Esophagus squamous epithelium (tissue), 5 donors: ENCODE data around the gene PLA2R1. TPM values are rescaled to one million over a fixed set of nuclear protein-coding genes. Genes with fewer than 3 reads are reported as not detected.

Experiments
- DNase-seq: peaks from one replicate; lab custom pipeline; 2025; lab: John Stamatoyannopoulos, UW
- H3K27ac ChIP-seq, 4 donors: fragments of 200-600 bp; sonication (generic); one replicate each; pipeline ENCODE4 v1.5.1; 2016 to 2019; ENCODE audit warnings: mild to moderate bottlenecking in 1 of 4
- H3K27me3 ChIP-seq, 4 donors: fragments of 200-600 bp; sonication (generic); 1 replicate in 3 of 4; 2 replicates in 1 of 4; pipeline versions ENCODE4 v1.5.1 to v1.6.0; 2017 to 2021; ENCODE audit warnings: antibody characterized with exemption in 1 of 4
- H3K36me3 ChIP-seq, 3 donors: fragments of 200-600 bp; sonication (generic); one replicate each; pipeline ENCODE4 v1.5.1; 2016 to 2019
- H3K4me1 ChIP-seq, 3 donors: fragments of 200-600 bp; sonication (generic); one replicate each; pipeline ENCODE4 v1.5.1; 2017 to 2019
- H3K4me3 ChIP-seq, 4 donors: fragments of 200-600 bp; sonication (generic); 1 replicate in 3 of 4; 2 replicates in 1 of 4; pipeline ENCODE4 v1.5.1; 2016 to 2019; ENCODE audit warnings: mild to moderate bottlenecking in 2 of 4, moderate library complexity in 1 of 4
- H3K9me3 ChIP-seq, 3 donors: fragments of 200-600 bp; sonication (generic); one replicate each; pipeline ENCODE4 v1.5.1; 2016 to 2019
- CTCF ChIP-seq, 6 experiments: fragments of 450-650 bp in 4 of 6; fragments of 200-600 bp in 2 of 6; sonication (generic) in 2 of 6; IDR thresholded peaks; one replicate each; pipeline ENCODE4 v1.5.1; 2016 to 2019; ENCODE audit warnings: antibody characterized with exemption in 6 of 6, mild to moderate bottlenecking in 4 of 6, moderate library complexity in 4 of 6
- POLR2A ChIP-seq, 4 donors: fragments of 450-650 bp; IDR thresholded peaks; one replicate each; pipeline ENCODE4 v1.6.1; 2017; ENCODE audit warnings: antibody characterized with exemption in 4 of 4, mild to moderate bottlenecking in 4 of 4, moderate library complexity in 3 of 4
- WGBS, 2 donors: methylation state at CpG; one replicate each; pipeline ENCODE4 v1.1.5; 2018; 5-methylcytosine and 5-hydroxymethylcytosine counted together
- intact Hi-C: fragments of 100-400 bp; cut with DNase I; formaldehyde crosslinking; loops from one replicate; pipeline ENCODE4 v1.15.0; 2022
- total RNA-seq, 4 donors: library from RNA; depleted of rRNA; stranded (reverse); fragments of >200 nt; gene quantifications; one replicate each; pipeline ENCODE4 v1.1.0, GENCODE V29; 2016
- donor health status: DM: yes; HTN: yes; CAD: no.

PLA2R1 gene
- total RNA-seq, 4 donors from 2014 or later, result 9.2 to 18.9 (median 12.3) TPM

GRCh38 chr2:160053946-160054345 lies 8.5 kb downstream of the PLA2R1 start:
- no peaks in the 10 kb centered on the region for H3K9me3 ChIP-seq
- no peak for TF ChIP-seq POLR2A (IDR thresholded peaks at IDR 0.05)
- no peak for TF ChIP-seq CTCF (IDR thresholded peaks at IDR 0.05)
- no peaks in the 10 kb centered on the region for H3K36me3 ChIP-seq
- no peak overlapping the region for H3K4me3 ChIP-seq
- H3K27ac ChIP-seq, result no peak overlapping the region
- intact Hi-C loops, result no loop called here
- peaks cover 10 to 47% (median 16%) of the 10 kb centered on the region in 3 donors for H3K4me1 ChIP-seq
- 88 to 90% methylated on average over 2 of the region's 2 CpGs for WGBS, 2 donors
- H3K27me3 ChIP-seq, result no peaks in the 10 kb centered on the region
- no peak for DNase-seq

GRCh38 chr2:160052531-160052930 lies 9.9 kb downstream of the PLA2R1 start:
- intact Hi-C loops, result no loop called here
- no peak overlapping the region for H3K27ac ChIP-seq
- H3K4me3 ChIP-seq, result no peak overlapping the region
- H3K36me3 ChIP-seq, result no peaks in the 10 kb centered on the region
- DNase-seq, result no peak
- peaks cover 10 to 47% (median 16%) of the 10 kb centered on the region in 3 donors for H3K4me1 ChIP-seq
- no peaks in the 10 kb centered on the region for H3K9me3 ChIP-seq
- TF ChIP-seq POLR2A (IDR thresholded peaks at IDR 0.05) (no peak), CTCF (IDR thresholded peaks at IDR 0.05) (no peak)
- WGBS, 2 donors, result 48 to 79% methylated on average over 2 of the region's 2 CpGs
- no peaks in the 10 kb centered on the region for H3K27me3 ChIP-seq

GRCh38 chr2:160051371-160051800 lies 11.0 kb downstream of the PLA2R1 start:
- intact Hi-C loops, result no loop called here
- DNase-seq, result no peak
- no peak overlapping the region for H3K4me3 ChIP-seq
- peaks cover 10 to 47% (median 16%) of the 10 kb centered on the region in 3 donors for H3K4me1 ChIP-seq
- no peaks in the 10 kb centered on the region for H3K9me3 ChIP-seq
- H3K36me3 ChIP-seq, result peaks cover 0 to 4% (median 0%) of the 10 kb centered on the region in 3 donors
- H3K27me3 ChIP-seq, result no peaks in the 10 kb centered on the region
- no peak overlapping the region for H3K27ac ChIP-seq
- TF ChIP-seq CTCF (IDR thresholded peaks at IDR 0.05), result no peak
- TF ChIP-seq POLR2A (IDR thresholded peaks at IDR 0.05), result no peak
- WGBS, 2 donors, result 53 to 73% methylated on average over 3 of the region's 3 CpGs

GRCh38 chr2:160050147-160050546 lies 12.3 kb downstream of the PLA2R1 start:
- no peak for DNase-seq
- TF ChIP-seq CTCF (IDR thresholded peaks at IDR 0.05) (no peak), POLR2A (IDR thresholded peaks at IDR 0.05) (no peak)
- intact Hi-C loops, result no loop called here
- no peak overlapping the region for H3K4me3 ChIP-seq
- H3K36me3 ChIP-seq, result peaks cover 0 to 16% (median 0%) of the 10 kb centered on the region in 3 donors
- no peaks in the 10 kb centered on the region for H3K9me3 ChIP-seq
- 73 to 75% methylated on average over 3 of the region's 3 CpGs for WGBS, 2 donors
- no peak overlapping the region for H3K27ac ChIP-seq
- no peaks in the 10 kb centered on the region for H3K27me3 ChIP-seq
- H3K4me1 ChIP-seq, result peaks cover 9 to 37% (median 13%) of the 10 kb centered on the region in 3 donors

GRCh38 chr2:160045703-160046210 lies 16.7 kb downstream of the PLA2R1 start:
- WGBS, 2 donors, result 72 to 97% methylated on average over 7 of the region's 7 CpGs
- H3K27ac ChIP-seq, result no peak overlapping the region
- H3K4me3 ChIP-seq, result no peak overlapping the region
- no peaks in the 10 kb centered on the region for H3K27me3 ChIP-seq
- no peak for DNase-seq
- no peak for TF ChIP-seq CTCF (IDR thresholded peaks at IDR 0.05)
- no peak for TF ChIP-seq POLR2A (IDR thresholded peaks at IDR 0.05)
- H3K4me1 ChIP-seq, result peaks cover 0 to 7% (median 0%) of the 10 kb centered on the region in 3 donors
- intact Hi-C loops, result no loop called here
- peaks cover 0 to 52% (median 0%) of the 10 kb centered on the region in 3 donors for H3K36me3 ChIP-seq
- H3K9me3 ChIP-seq, result no peaks in the 10 kb centered on the region
